PC-3 (cell line): ENCODE results near the gene STX8.

Source experiments
- EZH2 ChIP-seq: fragments of 300-600 bp; sonication (generic); IDR thresholded peaks from one replicate; pipeline ENCODE4 v1.6.1; 2017; ENCODE audit warnings: antibody characterized with exemption, mild to moderate bottlenecking, low read length; ENCODE audit not compliant: unreplicated experiment
- TF ChIP-seq, protein P1 (sequence below): fragments of 300-600 bp; sonication (generic); conservative IDR thresholded peaks from 2 replicates; pipeline ENCODE4 v1.5.1; 2017; ENCODE audit warnings: antibody characterized with exemption, low read depth, mild to moderate bottlenecking, low read length

DNA sequence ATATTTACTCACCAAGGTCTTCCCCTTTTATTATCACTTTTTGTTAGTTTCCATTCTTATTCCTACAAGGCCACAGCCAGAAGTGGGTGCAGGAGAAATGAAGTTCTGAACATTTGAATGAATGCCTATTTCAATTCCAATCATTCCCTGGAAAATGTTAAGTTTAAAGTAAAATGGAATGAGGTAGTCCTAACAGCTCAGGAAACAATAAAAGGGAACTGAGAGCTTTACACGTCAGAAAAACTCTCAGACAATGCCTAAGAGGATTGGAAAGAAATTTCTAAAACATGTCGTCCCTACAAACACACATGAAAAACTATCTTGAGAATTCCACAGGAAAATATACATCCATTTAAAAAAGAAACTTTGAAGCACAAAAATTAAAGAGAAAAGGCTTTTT is 238.8 kb downstream of the STX8 start:
- TF ChIP-seq, protein P1, sequence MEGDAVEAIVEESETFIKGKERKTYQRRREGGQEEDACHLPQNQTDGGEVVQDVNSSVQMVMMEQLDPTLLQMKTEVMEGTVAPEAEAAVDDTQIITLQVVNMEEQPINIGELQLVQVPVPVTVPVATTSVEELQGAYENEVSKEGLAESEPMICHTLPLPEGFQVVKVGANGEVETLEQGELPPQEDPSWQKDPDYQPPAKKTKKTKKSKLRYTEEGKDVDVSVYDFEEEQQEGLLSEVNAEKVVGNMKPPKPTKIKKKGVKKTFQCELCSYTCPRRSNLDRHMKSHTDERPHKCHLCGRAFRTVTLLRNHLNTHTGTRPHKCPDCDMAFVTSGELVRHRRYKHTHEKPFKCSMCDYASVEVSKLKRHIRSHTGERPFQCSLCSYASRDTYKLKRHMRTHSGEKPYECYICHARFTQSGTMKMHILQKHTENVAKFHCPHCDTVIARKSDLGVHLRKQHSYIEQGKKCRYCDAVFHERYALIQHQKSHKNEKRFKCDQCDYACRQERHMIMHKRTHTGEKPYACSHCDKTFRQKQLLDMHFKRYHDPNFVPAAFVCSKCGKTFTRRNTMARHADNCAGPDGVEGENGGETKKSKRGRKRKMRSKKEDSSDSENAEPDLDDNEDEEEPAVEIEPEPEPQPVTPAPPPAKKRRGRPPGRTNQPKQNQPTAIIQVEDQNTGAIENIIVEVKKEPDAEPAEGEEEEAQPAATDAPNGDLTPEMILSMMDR = no peak
- no peak for TF ChIP-seq EZH2
